NCI-H748 (cell line): ENCODE measurements around the gene ARMH3.
"Not testable (repeated sequence)": the region's sequence is repeated elsewhere in the genome, so short reads cannot be mapped to it uniquely, and the experiment has no call there.

ENCODE experiments used
- DNase-seq: peaks from one replicate; lab custom pipeline; 2025; ENCODE audit not compliant: unreplicated experiment; lab: John Stamatoyannopoulos, UW

ARMH3 gene

GRCh38 chr10:101993221-101993620, 62.8 kb downstream of the ARMH3 start:
- no peak for DNase-seq

DNA sequence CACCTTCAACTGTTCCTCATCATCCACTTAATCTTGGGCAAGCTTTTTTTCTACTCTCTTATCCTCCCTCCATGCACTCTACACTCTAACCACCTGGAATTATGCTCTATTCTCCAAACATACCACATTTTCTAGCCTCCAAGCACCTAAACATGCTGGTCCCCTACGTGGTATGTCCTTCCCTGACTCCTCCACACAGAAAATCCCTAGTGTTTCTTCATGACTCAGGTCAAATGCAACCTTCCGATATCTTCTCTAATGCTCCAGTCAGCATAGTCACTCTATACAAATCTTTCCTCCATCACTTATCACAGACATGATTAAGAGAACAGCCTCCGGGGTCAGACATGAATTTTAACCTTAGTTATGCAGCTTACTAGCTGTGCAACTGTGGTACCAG, 68.8 kb downstream of the ARMH3 start:
- DNase-seq: no peak

DNA sequence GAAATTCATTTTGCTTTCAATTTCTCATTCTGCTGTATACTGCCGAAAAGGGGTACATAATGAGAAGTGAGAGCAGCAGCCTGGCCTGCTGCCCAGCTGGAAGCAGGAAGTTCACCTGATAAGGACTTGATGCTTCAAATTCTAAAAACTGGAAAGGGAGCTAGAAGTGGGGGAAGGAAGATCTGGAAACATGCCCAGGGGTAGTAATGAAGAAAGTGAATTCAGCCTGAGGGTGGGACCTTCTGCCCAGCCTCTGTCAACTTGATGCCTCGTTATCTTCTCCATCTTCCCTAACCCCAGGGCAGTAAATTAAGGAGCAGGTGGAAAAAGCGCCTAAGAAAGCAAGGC, 69.4 kb downstream of the ARMH3 start:
- no peak for DNase-seq

GRCh38 chr10:101980677-101981076, 75.3 kb downstream of the ARMH3 start:
- not testable (repeated sequence) for DNase-seq

DNA sequence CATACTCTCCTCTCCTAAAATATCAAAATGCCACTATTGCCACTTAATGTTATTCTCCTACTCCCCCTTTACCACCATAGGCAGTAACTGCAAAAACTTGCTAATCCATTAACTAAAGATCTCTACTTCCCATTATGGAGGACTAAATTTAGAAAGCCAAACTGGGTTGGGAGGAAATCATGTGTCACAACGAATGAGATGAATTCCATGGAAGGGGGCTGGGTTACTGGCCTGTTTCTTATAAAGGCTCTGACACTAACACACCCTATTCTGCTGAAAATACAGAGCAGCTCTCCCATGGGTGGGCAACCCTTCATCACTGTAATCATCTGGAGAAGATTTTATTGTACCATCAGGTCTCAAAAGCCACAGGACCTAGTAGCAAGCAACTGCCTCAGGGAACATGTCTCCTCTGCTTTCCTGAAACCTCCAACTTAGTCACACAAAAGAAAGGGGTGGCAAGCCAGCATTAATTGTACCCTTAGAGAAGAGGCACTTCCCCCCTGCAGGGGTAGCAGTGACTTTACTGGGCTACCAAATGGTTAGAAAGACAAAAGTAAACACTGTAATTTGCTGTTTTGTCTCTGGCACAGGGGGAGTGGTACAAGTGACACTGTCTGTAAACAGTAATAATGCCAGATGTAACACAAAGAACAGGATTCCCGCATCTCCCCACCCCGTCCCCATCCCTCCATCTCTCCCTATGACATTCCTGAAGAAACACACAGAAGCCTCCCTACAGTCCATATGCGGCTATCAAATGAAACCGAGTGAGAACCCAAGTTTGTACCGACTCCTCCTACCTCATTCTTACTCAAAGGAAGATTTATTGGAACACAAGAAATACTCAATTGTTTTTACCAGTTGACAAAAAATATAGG, 81.6 kb downstream of the ARMH3 start:
- DNase-seq: peak; percentile 93

GRCh38 chr10:101972761-101973160, 83.2 kb downstream of the ARMH3 start:
- DNase-seq: no peak

DNA sequence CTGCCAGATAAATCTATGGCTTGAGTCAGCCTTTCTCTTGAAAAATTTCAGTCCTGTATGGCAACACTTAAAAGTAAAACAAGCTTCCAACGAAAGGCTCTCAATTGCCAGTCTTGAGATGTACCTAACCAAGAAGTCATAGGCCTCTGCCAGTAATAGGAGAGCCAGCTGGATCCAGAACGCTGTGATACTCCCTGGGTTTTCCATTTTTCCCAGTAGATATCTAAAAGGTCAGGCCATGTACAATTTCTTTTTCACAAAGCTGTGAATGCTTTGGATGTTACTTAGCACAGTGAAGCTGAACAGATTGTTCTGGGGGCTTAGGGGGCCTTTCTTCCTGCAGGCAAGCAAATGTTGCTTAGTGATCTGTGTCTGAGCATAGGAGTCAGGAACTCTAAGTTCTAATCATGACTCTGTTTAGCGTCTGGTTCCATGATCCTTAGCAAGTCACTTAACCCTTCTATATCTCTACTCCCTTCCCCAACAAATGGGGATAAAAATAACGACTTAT, 86.5 kb downstream of the ARMH3 start:
- DNase-seq: no peak

DNA sequence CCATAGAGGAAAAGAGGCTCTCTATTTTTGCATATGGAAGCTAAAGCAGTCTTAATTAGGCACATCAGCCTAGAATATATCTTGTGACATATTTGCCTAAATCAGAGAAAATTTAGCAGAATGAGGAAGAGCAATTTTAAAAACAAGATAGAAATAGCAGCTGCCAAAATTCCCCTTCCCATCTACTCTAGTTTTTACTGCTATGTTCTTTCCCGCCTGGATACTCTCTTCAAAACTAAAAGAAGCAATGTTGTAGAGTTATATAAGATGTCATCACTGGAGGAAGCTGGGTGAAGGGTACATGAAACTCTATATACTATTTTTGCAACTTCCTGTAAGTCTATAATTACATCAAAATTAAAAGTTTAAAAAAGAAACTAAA, 87.0 kb downstream of the ARMH3 start:
- no peak for DNase-seq

DNA sequence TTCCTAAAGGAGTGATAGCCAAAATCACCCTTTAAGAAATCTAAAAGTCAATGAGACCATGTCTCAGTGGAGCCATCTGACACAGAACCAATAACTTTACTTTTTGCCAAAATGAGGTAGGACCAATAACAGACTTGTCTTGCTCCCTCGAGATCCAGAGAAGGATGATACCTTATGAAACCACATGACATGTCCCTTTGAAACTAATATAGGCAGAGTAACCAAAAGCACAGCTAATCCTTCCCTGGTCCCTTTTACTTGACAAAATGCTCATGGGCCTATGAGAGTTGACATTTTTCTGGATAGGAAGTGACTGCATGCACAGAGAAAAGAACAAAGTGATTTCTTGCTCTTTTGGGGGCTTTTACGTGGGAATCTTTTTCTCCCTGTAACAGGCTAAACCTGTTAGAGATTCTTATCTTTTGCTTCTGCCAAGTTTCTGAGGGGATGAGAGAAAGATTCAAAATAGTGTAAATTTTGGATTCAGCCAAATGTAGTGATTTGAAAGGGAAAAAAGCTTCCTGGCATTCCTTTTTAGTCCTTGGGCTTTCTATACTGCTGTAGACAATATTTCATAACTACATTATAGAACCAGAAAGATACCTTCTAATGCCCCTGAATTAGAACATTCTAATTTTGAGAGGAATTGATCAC, 87.6 kb downstream of the ARMH3 start:
- no peak for DNase-seq

- no peak for DNase-seq
Measured at GRCh38 chr10:101967713-101968112, 88.3 kb downstream of the ARMH3 start.

- no peak for DNase-seq
Measured at GRCh38 chr10:101967119-101967518, 88.9 kb downstream of the ARMH3 start.

- no peak for DNase-seq
Measured at GRCh38 chr10:101965075-101965765, 90.8 kb downstream of the ARMH3 start.

- DNase-seq: peak; percentile 52
Measured at GRCh38 chr10:101961591-101962498, 94.1 kb downstream of the ARMH3 start.

GRCh38 chr10:101960879-101961395, 95.0 kb downstream of the ARMH3 start:
- DNase-seq: no peak

DNA sequence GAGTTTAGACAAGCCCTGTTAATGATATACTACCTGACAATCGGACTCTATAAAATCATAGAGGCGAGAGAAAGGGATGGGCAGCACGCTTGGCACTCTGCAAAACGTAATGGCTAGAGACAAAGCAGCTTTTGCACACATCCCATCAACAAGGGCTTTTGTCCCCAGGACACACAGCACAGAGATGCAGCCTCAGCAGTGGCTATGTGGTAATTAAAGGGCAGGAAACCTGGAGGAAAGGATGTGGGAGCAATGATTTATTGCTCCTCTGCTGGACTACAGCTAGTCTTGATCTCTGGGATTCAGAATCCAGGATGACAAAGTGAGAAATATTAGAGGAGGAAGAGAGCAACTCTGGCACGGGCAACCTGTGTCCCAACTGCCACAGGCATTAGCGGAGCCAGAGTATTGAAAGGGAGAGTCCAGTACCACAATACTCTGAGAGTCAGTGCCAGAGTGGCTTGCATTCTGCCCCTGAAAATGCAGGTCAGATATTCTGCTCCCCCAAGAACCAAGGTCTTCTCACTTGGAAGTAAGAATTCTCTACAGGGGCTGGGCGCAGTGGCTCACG, 96.5 kb downstream of the ARMH3 start:
- no peak for DNase-seq

DNA sequence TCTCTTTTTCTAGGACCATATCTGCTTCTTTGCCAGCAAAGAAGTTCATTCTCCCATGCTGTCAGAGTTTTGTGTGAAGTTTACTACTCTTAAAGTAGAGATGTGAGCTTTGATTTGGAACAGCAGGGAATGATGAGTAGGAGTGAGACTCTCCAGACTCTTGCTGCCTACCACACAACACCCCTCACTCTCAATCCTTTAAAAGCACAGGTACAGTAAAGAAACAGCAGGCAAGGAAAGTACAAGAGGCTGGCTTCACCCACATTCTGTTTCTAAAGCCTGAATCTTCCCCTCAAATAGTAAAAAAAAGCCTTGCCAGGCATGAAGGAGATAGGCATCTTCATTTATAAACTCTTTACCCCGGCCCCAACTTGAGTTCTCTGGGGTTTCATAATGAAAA, 97.3 kb downstream of the ARMH3 start:
- no peak for DNase-seq

GRCh38 chr10:101956898-101957297, 99.1 kb downstream of the ARMH3 start:
- no peak for DNase-seq

GRCh38 chr10:101956117-101956516, 99.9 kb downstream of the ARMH3 start:
- no peak for DNase-seq

GRCh38 chr10:101952191-101952590, 103.8 kb downstream of the ARMH3 start:
- DNase-seq: no peak

DNA sequence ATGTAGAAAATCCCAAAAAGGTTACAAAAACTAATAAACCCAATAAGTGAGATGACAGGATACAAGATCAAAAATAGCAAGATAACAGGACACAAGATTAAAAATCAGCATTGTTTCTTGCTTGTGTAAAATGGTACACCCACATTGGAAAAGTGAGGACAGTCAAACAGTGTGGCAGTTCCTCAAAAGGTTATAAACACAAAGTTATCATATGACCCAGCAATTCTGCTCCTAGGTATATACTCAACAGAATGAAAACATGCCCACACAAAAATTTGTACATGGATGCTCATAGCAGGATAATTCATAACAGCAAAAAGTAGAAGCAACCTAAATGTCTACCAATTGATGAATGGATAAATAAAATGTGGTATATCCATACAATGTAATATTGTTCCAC, 105.8 kb downstream of the ARMH3 start:
- DNase-seq: no peak
